HepG2 (cell line): ENCODE measurements around the gene HRCT1.

Source experiments
- GABPA ChIP-seq, 2 experiments: IDR thresholded peaks; 2 replicates each; pipeline ENCODE4 v1.6.1; 2011 to 2016; ENCODE audit warnings: low read depth in 2 of 2, low read length in 1 of 2, missing biosample characterization in 1 of 2, missing genetic modification characterization in 1 of 2
- PHB2 ChIP-seq: fragments of 450-650 bp; IDR thresholded peaks from 2 replicates; pipeline ENCODE4 v1.6.1; 2018; ENCODE audit not compliant: partially characterized antibody
- POLR2AphosphoS5 ChIP-seq: IDR thresholded peaks from 2 replicates; pipeline ENCODE4 v1.6.1; 2012; ENCODE audit warnings: low read depth, low read length
- SP1 ChIP-seq, 2 experiments: fragments of 450-650 bp in 1 of 2; sonication (generic) in 1 of 2; formaldehyde crosslinking in 1 of 2; IDR thresholded peaks; 2 replicates each; pipeline versions ENCODE4 v1.4.0 to v1.6.1; 2016 to 2020; ENCODE audit warnings: missing genetic modification reagents in 1 of 2
- TAF1 ChIP-seq: sonication (generic); formaldehyde crosslinking; IDR thresholded peaks from 2 replicates; pipeline ENCODE4 v1.4.0; 2020; ENCODE audit warnings: missing genetic modification reagents
- TBP ChIP-seq: sonication (generic); formaldehyde crosslinking; IDR thresholded peaks from 2 replicates; pipeline ENCODE4 v1.5.0; 2020; ENCODE audit warnings: missing genetic modification reagents
- TF ChIP-seq, protein P1 (sequence below): sonication (generic); formaldehyde crosslinking; IDR thresholded peaks from 2 replicates; pipeline ENCODE4 v1.4.0; 2020; ENCODE audit warnings: missing genetic modification reagents
- TF ChIP-seq, protein P2 (sequence below): IDR thresholded peaks from 2 replicates; pipeline ENCODE4 v1.6.1; 2012; ENCODE audit warnings: inconsistent platforms

DNA sequence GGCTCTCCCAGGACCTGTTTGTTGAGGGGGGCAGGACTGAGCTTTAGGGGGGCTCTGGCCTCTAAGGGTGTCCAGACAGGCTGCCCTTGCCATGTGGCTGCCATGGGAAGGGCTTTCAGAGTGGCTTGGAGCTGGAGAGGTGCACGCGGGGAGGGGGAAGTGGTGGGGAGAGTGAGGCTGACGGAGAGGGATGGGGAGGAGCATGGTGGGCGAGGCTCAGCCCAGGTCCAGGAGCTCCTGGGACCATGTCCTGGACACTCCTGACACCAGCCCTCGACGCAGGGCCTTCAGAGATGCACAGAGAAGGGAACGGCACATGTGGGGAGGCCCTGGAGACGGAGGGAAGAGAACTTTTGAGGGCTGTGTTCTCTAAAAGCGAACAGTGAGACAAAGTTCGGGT lies 5.7 kb downstream of the HRCT1 start:
- TF ChIP-seq SP1 (IDR thresholded peaks at IDR 0.05) = no peak
- TF ChIP-seq SP1 (CRISPR knock-in tag; IDR thresholded peaks at IDR 0.05) = no peak
- TF ChIP-seq GABPA (IDR thresholded peaks at IDR 0.05; ENCODE audit: low read depth, low read length) = no peak
- TF ChIP-seq GABPA (CRISPR knock-in tag; IDR thresholded peaks at IDR 0.05; ENCODE audit: low read depth) = no peak
- no peak for TF ChIP-seq POLR2AphosphoS5
- TF ChIP-seq TAF1 (CRISPR knock-in tag) = no peak
- TF ChIP-seq, protein P1, sequence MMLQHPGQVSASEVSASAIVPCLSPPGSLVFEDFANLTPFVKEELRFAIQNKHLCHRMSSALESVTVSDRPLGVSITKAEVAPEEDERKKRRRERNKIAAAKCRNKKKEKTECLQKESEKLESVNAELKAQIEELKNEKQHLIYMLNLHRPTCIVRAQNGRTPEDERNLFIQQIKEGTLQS (CRISPR knock-in tag) = no peak
- no peak for TF ChIP-seq PHB2
- TF ChIP-seq, protein P2, sequence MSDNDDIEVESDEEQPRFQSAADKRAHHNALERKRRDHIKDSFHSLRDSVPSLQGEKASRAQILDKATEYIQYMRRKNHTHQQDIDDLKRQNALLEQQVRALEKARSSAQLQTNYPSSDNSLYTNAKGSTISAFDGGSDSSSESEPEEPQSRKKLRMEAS = no peak
- TF ChIP-seq TBP (CRISPR knock-in tag) = no peak
